Astrocyte (in vitro differentiated cells and primary cell): ENCODE measurements around the gene MYOZ3.

Experiments used
- CTCF ChIP-seq: IDR thresholded peaks from 2 replicates; pipeline ENCODE4 v1.5.1; 2011; ENCODE audit warnings: low read depth, mild to moderate bottlenecking, inconsistent platforms, low read length, moderate library complexity; ENCODE audit not compliant: insufficient read depth
- EZH2 ChIP-seq: IDR thresholded peaks from 2 replicates; pipeline ENCODE4 v1.6.1; 2012; ENCODE audit warnings: mild to moderate bottlenecking, low read length, inconsistent platforms; ENCODE audit not compliant: insufficient read depth

- TF ChIP-seq CTCF (no peak), EZH2 (no peak)
Measured at GRCh38 chr5:150630016-150630415, 31.0 kb upstream of the MYOZ3 start.
